Ectodermal cell (in vitro differentiated cells): ENCODE results near the gene ERF.
"Not testable (repeated sequence)": the region's sequence is repeated elsewhere in the genome, so short reads cannot be mapped to it uniquely, and the experiment has no call there.

Experiments used
- H3K27ac ChIP-seq: 2 replicates; pipeline ENCODE4 v1.7.0; 2013; ENCODE audit warnings: mild to moderate bottlenecking, low read depth, low read length; ENCODE audit not compliant: insufficient read depth, poor library complexity, severe bottlenecking
- H3K27me3 ChIP-seq: 2 replicates; pipeline ENCODE4 v1.7.0; 2013; ENCODE audit warnings: mild to moderate bottlenecking, low read length; ENCODE audit not compliant: insufficient read depth, control insufficient read depth, poor library complexity, severe bottlenecking
- H3K36me3 ChIP-seq: one replicate; pipeline ENCODE4 v1.7.0; 2013; ENCODE audit warnings: low read length; ENCODE audit not compliant: control insufficient read depth, insufficient read depth
- H3K4me1 ChIP-seq: one replicate; pipeline ENCODE4 v1.7.0; 2013; ENCODE audit warnings: low read length; ENCODE audit not compliant: control insufficient read depth, insufficient read depth
- H3K4me3 ChIP-seq: 2 replicates; pipeline ENCODE4 v1.7.0; 2013; ENCODE audit warnings: low read depth, low read length, control low read depth; ENCODE audit not compliant: insufficient read depth
- H3K9me3 ChIP-seq: 2 replicates; pipeline ENCODE4 v1.7.0; 2013; ENCODE audit warnings: mild to moderate bottlenecking, low read length, moderate library complexity; ENCODE audit not compliant: control insufficient read depth
- WGBS, 2 experiments: methylation state at CpG; one replicate each; pipeline ENCODE4 v1.1.7; 2013; ENCODE audit warnings: missing lambda C conversion rate in 2 of 2; 5-methylcytosine and 5-hydroxymethylcytosine counted together

Gene ERF

DNA sequence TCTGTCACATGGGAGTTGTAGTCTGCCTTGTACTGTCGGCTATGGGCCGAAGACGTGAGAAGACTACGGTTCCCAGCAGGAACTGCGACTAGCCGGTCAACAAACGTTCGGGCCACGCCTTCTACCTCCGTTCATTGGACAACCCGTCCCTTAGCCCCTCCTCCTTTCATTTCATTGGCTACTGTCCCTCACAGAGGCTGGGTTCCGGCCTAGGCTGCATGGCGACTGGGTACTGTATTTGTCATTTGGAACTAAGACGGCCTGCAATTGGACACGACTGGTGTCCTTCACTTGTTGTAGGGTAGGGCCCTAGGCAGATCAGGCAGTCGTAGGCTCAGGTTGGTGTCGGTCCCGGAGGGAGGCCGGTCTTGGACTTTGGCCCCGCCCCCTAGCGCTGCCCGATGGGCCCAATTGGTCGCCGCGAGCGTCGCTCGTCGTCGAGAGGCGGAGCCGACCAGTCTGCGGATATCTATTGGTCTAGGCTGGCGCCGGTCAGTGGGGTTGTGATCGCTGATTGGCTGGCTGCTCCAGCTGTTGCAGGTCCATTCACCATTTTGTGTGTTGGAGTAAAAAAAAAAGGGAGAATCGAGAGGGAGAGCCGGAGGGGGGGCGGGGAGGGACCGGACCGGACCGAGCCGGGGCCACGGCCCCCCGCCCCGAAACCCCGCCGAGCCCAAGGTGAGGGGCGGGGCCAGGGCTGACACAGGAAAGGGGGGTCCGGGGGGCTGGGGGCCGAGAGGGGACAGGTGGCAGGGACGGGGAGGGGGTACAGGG, 14.0 kb upstream of the ERF start, which contains the start of gene CIC:
Gene CIC, plus strand, starts transcription at position 549 of the 774 bp plus-strand sequence. CDS start 2,532 bp downstream, outside the sequence.
- Histone ChIP-seq H3K36me3 (no peaks in the 10 kb centered on the region), H3K27ac (peak within 1 kb of the TSS; percentile 94), H3K4me1 (peaks cover 12% of the 10 kb centered on the region), H3K4me3 (peak within 1 kb of the TSS; percentile 70), H3K9me3 (no peaks in the 10 kb centered on the region), H3K27me3 (no peaks in the 10 kb centered on the region)
- WGBS, 2 experiments, result 0 to 1% methylated on average over 48 to 52 of the region's 52 CpGs

DNA sequence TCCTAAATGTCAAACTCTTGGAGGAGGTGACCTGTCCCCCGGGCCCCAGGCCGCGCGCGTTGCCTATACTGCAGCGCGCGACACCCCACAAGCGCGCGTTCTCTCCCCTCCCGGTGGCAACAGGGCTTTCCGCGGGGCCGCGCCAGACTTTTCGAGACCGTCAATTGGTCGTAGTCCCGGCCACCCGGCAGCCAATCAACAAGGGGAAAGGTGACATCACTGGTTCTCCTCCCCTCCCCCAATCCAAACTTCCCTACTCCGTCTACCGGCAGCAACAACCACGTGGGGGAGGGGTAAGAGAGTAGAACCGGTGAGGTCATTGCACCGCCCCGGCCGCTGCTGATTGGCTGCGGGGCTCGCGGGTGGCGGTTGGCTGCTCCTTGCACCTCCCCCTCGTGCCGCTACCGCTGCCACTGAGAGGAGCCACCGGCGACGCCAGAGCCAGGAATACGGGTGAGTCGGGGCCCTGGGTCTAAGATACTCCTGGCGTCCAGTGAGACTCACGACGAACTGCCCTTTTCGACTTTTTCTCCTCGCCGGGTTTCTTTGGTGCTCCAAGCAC, 13.3 kb upstream of the ERF start:
- peak overlapping the region; percentile 70 for H3K4me3 ChIP-seq
- H3K27me3 ChIP-seq, result no peaks in the 10 kb centered on the region
- peaks cover 12% of the 10 kb centered on the region for H3K4me1 ChIP-seq
- H3K9me3 ChIP-seq, result no peaks in the 10 kb centered on the region
- no peaks in the 10 kb centered on the region for H3K36me3 ChIP-seq
- H3K27ac ChIP-seq, result peak overlapping the region; percentile 94
- WGBS, 2 experiments, result 0 to 1% methylated on average over 45 to 46 of the region's 46 CpGs

DNA sequence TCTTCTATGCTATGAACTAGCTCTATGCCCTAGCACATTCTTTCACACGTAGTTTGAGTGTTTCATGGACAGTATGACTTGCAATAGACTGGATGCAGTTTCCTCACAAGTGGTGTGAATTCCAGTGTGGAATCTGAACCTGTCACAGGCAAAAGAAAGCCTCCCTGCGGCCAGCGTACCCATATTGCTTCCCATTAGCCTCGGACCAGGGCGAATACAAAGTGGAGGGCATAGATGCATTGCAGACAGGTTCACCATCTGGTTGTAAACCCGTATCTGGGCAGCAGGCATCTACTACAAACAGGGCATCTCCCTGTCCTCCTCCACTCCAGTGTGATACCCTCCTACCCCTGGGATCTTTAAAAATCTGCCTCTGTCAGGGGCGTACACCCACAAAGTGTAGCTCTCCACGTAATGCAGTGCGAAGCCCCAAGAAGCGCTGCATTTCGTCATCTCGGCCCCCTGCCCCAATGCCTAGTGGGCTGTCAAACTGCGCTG, 12.8 kb upstream of the ERF start:
- 18 to 20% methylated on average over 13 of the region's 13 CpGs for WGBS, 2 experiments
- Histone ChIP-seq H3K4me1 (peaks cover 12% of the 10 kb centered on the region), H3K4me3 (peak overlapping the region; percentile 70), H3K36me3 (no peaks in the 10 kb centered on the region), H3K27me3 (no peaks in the 10 kb centered on the region), H3K27ac (peak overlapping the region; percentile 54), H3K9me3 (no peaks in the 10 kb centered on the region)

DNA sequence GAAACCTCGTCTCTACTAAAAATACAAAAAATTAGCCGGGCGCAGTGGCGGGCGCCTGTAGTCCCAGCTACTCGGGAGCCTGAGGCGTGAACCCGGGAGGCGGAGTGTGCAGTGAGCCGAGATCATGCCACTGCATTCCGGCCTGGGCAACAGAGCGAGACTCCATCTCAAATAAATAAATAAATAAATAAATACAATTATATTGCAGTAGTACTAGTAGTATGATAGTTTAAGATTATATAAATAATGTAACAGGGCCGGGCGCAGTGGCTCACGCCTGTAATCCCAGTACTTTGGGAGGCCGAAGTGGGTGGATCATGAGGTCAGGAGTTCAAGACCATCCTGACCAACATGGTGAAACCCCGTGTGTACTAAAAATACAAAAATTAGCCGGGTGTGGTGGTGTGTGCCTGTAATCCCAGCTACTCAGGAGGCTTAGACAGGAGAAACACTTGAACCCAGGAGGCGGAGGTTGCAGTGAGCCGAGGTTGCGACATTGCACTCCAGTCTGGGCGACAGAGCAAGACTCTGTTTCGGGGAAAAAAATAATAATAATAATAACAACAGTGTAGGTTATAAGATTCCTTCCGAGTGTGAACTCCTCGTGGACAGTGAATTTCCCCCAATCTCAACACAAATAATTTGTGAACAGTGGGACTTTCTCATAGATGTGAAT, 12.1 kb upstream of the ERF start:
- H3K4me3 ChIP-seq, H3K27ac ChIP-seq, H3K36me3 ChIP-seq, H3K27me3 ChIP-seq, H3K9me3 ChIP-seq: not testable (repeated sequence)
- H3K4me1 ChIP-seq, result peaks cover 12% of the 10 kb centered on the region
- WGBS, 2 experiments, result 85 to 95% methylated on average over 18 to 23 of the region's 25 CpGs

DNA sequence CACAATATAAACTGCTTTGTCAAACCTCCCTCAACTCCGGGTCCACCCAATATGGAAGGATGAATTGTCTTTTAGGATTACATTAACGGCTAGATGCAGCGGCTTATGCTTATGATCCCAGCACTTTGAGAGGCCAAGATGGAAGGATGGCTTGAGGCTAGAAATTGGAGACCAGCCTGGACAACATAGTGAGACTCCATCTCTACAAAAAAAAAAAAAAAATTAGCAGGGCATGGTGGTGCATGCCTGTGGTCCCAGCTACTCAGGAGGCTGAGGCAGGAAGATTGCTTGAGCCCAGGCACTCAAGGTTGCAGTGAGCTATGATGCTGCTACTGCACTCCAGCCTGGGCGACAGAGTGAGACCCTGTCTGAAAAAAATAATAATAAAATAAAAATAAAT, 11.2 kb upstream of the ERF start:
- 94 to 97% methylated on average over 3 to 4 of the region's 4 CpGs for WGBS, 2 experiments
- H3K27me3 ChIP-seq, result not testable (repeated sequence)

DNA sequence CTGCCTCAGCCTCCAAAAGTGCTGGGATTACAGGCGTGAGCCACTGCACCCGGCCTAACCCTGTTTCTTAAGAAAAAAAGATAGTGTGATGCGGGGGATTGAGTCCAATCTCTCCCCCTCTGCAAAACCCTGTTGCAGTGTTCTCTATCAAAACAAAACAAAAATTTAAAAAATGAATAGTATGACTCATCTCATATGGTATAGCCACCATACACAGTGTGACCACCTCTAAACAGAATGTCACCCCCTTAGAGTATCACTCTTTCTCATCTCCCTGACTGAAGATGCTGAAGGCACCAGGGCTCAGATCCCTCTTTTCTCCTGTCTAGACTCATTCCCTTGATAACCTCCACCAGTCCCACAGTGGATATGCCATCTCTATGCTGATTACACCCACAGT, 6.8 kb upstream of the ERF start:
- no peaks in the 10 kb centered on the region for H3K27me3 ChIP-seq
- 83 to 86% methylated on average over 2 to 3 of the region's 3 CpGs for WGBS, 2 experiments
- H3K4me1 ChIP-seq, result no peaks in the 10 kb centered on the region
- no peaks in the 10 kb centered on the region for H3K9me3 ChIP-seq
- no peak overlapping the region for H3K4me3 ChIP-seq
- no peaks in the 10 kb centered on the region for H3K36me3 ChIP-seq
- H3K27ac ChIP-seq, result no peak overlapping the region

More for the DNA sequence above, 11.2 kb upstream of the ERF start:
- H3K27ac ChIP-seq, H3K4me3 ChIP-seq, H3K36me3 ChIP-seq, H3K9me3 ChIP-seq: not testable (repeated sequence)
- H3K4me1 ChIP-seq, result peaks cover 12% of the 10 kb centered on the region

DNA sequence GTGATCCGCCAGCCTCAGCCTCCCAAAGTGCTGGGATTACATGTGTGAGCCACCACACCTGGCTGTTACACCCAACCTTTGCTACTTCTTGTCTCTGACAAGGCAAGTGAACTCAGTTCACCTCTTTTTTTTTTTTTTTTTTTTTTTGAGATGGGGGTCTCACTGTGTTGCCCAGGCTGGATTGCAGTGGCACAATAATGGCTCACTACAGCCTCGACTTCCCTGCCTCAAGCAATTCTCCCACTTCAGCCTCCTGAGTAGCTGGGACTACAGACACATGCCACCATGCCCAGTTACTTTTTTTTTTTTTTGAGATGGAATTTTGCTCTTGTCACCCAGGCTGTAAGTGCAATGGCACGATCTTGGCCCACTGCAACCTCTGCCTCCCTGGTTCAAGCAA, 2.9 kb upstream of the ERF start:
- not testable (repeated sequence) for H3K36me3 ChIP-seq, H3K27me3 ChIP-seq, H3K4me3 ChIP-seq, H3K9me3 ChIP-seq, H3K4me1 ChIP-seq, H3K27ac ChIP-seq
- WGBS, 2 experiments, result 89 to 92% methylated on average over 3 of the region's 3 CpGs

DNA sequence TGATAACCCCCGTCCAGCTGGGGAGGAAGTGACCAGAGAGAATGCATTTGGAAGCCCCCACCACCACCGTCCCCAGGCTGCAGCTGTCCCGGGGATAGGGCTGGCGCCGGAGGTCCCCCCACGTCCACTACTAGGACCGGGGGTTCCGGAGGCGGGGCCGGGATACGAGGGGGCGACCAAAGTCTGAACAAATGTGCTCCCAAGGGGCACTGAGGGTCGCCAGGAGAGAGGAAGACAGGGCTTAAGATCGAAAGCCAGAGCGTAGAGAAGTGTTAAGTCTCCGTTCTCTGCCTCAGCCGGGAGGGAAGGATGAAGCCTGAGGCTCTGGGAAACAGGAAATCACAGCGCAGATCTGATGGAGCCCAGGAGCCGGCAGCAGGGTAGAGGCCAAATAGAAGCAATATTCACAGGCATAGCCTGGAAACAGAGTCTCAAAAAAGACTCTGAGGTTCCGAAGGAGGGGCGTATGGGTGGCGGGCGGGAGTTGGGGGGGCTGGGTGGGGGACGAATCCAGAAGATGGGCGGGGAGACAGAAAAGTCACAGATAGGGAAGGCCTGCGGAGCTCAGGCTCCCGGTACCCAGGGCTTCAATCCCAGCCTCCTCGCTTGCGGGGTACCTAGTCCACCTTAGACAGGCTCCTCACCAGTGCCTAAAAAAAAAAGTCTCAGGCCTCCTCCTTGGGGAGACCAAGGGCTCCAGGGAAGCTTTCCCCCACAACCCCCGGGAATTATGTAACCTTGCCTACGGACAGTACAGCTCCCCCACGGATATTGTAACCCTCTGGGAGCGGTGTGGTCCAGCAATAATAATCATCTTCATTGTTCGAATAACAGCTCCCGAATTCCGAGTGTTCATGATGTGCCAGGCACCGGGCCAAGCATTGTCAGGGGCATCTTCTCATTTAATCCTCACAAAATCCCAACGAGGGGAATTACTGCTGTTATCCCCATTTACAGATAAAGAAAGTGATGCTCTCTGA, 1.1 kb upstream of the ERF start:
- H3K9me3 ChIP-seq, result no peaks in the 10 kb centered on the region
- peak overlapping the region; percentile 58 for H3K4me3 ChIP-seq
- peaks cover 16% of the 10 kb centered on the region for H3K4me1 ChIP-seq
- H3K36me3 ChIP-seq, result no peaks in the 10 kb centered on the region
- H3K27me3 ChIP-seq, result no peaks in the 10 kb centered on the region
- WGBS, 2 experiments, result 15 to 16% methylated on average over 38 of the region's 38 CpGs
- H3K27ac ChIP-seq, result peak overlapping the region; percentile 89

DNA sequence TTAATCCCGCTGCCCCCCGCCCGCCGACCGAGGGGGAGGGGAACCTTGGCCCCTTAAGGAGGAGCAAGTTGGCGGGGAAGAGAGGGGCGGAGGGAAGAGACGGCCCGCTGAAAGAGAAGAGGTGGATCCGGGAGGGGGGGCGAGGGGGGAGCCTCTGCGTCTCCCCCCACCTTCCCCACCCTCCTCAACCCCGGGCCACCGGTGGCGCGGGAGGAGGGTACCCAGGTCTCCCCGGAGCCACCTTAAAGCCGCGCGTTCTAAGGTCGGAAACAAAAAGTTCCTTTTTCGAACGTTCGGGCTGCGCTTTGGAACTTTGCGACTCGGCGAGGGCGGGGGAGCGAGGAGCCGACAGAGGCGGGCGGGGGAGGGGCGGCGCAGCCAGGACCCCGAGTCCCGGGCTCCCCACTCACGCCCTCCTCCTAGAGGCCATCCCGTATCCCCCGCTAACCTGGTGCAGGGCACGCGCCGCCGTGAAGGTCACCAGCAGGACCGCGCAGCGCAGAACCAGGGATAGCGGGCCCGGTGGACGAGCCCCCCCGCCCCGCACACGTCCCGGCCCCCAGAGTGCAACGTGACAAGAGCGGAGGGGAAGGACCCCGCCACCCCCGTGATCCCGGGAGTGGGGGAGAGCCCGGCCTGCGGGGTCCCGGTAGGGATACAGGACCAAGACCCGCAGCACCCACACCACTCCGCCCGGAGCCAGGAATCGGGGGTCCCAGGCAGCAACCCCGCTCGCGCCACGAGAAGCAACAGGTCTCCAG, 659 bp downstream of the ERF start:
- Histone ChIP-seq H3K9me3 (no peaks in the 10 kb centered on the region), H3K4me3 (peak overlapping the region; percentile 100), H3K27ac (peak overlapping the region; percentile 85), H3K4me1 (peaks cover 20% of the 10 kb centered on the region), H3K36me3 (no peaks in the 10 kb centered on the region), H3K27me3 (no peaks in the 10 kb centered on the region)
- WGBS, 2 experiments, result 0% methylated on average over 69 to 70 of the region's 70 CpGs
